Erythroblast (primary cell): ENCODE measurements around the gene FBXL7.

Experiments
- DNase-seq, 2 experiments: peaks; one replicate each; lab custom pipeline; 2025; lab: John Stamatoyannopoulos, UW
- GATA1 ChIP-seq: IDR thresholded peaks from 2 replicates; pipeline ENCODE4 v1.6.1; 2011; ENCODE audit warnings: low read depth, mild to moderate bottlenecking, control low read depth, low read length, moderate library complexity
- POLR2A ChIP-seq: IDR thresholded peaks from 2 replicates; pipeline ENCODE4 v1.6.1; 2011; ENCODE audit warnings: mild to moderate bottlenecking, low read length

Gene FBXL7

GRCh38 chr5:15797116-15797515 is 297.1 kb downstream of the FBXL7 start:
- no peak for DNase-seq
- TF ChIP-seq GATA1 (no peak), POLR2A (no peak)

DNA sequence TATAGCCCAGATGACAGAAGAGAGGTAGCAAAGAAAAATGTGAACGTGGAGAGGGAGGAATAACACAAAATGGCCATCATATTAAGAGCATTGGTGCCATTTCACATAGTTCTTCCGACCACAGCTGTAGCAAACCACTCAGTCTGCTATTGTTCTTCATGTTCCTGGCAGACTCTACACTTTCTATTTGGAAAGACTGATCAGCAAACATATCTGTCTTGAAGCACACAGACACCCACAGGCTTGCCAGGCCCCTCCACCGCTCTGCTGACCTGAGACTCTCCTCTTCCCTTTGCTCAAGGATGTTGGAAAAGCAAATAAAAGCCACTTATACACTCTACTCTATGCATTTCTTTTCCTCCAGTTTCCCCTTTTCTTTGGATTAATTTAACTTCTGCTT is 298.0 kb downstream of the FBXL7 start:
- TF ChIP-seq POLR2A = no peak
- no peak for TF ChIP-seq GATA1
- DNase-seq = no peak

DNA sequence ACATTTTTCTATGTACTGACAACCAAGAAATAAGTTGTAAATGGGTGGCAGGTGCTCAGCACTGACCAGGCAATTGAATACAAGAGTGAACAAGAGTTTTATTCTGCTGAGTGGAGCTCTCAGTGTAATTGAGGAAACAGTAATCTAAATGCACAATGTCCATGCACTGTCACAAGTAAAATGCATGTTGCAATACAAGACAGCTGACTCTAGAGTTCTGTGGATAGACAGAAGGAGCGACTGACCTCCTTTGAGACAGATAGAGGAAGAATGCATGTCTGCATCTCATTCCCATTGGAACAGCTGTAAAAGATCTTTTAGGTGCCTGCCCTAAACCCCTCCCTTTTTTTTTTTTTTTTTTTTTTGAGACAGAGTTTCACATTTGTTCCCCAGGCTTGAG is 299.0 kb downstream of the FBXL7 start:
- TF ChIP-seq GATA1 = no peak
- TF ChIP-seq POLR2A = no peak
- no peak for DNase-seq

DNA sequence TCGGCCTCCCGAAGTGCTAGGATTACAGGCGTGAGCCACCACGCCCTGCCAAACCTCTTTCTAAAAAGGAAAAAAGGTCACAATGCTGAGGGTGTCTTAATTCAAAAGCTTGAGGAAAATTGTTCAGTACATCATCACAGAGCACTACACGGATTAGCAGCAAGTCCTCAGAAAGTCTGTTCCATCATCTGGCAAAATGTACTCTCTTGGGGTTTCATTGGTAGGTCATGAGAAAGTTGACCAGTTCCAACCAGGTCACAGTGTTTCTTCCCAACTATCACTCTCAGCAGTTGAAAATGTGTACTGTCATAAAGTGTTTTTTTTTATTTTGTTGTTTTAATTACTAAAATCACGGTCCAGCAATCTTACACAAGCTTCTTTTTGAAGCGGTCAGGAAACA is 299.6 kb downstream of the FBXL7 start:
- no peak for DNase-seq
- TF ChIP-seq POLR2A (no peak), GATA1 (no peak)

GRCh38 chr5:15803280-15803679 is 303.3 kb downstream of the FBXL7 start:
- no peak for DNase-seq
- TF ChIP-seq POLR2A = no peak
- TF ChIP-seq GATA1 = no peak

GRCh38 chr5:15806613-15807012 is 306.6 kb downstream of the FBXL7 start:
- no peak for DNase-seq
- no peak for TF ChIP-seq POLR2A
- TF ChIP-seq GATA1 = no peak

GRCh38 chr5:15807248-15807647 is 307.3 kb downstream of the FBXL7 start:
- TF ChIP-seq POLR2A = no peak
- no peak for TF ChIP-seq GATA1
- no peak for DNase-seq

GRCh38 chr5:15807871-15808270 is 307.9 kb downstream of the FBXL7 start:
- no peak for DNase-seq
- TF ChIP-seq POLR2A = no peak
- no peak for TF ChIP-seq GATA1

DNA sequence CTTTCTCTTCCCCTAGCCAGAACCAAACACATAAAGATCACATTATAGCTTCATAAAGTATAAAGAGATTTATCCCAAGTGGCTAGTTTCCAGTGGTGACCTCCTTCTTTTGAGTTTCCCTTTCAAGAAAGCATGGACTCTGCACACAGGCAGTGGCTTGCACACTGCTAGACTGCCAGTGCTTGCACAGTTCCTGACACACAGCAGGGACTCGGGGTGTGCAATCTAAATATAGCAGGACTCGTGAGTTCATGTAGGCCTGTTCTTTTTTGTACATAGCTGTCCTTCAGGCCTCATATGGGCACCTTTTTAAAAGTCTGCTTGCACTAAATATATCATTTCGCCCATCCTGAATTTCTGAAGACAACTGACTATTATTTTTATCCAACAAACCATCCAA is 308.6 kb downstream of the FBXL7 start:
- TF ChIP-seq POLR2A (no peak), GATA1 (no peak)
- no peak for DNase-seq

DNA sequence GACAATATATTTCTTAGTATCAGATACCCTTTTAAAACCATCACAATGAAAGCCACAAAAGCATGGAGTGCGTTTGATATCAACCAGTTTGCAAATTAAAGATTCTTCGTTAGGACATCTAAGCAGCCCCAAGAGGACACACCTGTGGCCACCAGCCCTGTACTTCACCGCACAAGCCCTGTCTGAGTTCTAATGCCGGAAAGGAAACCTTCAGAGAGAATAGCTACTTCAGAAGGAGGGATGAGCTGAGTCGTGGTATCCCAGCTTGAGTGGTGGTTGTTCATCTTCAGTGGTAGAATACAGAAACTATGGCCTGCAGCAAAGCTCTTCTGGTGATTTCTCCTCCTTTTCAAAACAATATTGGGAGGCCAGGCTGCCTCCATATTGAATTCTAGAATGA is 319.6 kb downstream of the FBXL7 start:
- TF ChIP-seq GATA1 = no peak
- no peak for TF ChIP-seq POLR2A
- no peak for DNase-seq

DNA sequence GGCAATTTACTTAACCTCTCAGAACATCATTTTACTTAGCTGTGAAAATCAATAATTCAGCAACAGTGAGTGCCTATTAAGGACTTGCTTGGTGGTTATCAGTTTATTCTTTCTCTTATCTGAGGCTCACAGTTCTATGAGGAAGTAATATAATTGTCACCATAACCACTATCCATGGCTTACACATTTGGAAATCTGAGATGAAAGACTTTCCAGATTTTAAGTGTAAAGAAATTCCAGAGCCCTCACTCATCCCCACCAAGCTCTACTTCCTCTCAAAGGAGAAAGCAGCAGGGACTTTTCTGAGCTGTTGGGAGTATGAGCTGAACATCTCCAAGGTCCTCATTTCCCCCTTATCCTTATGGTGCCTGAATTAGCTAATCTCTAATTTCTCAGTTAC is 321.5 kb downstream of the FBXL7 start:
- TF ChIP-seq POLR2A (no peak), GATA1 (no peak)
- DNase-seq = no peak

DNA sequence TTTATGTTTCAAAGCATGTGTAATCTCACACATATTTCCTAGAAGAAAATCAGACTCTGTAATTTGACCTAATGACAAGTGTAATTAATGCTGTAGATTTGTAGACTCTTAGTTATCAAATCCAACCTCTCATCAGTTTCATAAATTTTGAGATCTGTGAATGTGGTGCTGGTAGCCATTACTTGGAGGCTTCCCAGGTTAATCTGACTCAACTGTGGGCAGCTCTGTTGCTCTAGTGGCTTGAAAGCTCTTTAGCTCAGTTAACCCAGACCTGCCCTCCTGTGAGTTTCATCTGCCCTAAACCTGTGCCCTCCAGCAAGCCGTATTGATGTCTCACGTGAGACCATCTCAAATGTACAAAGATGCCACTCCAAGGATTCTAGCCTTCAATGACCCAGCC is 323.4 kb downstream of the FBXL7 start:
- TF ChIP-seq POLR2A (no peak), GATA1 (no peak)
- no peak for DNase-seq

DNA sequence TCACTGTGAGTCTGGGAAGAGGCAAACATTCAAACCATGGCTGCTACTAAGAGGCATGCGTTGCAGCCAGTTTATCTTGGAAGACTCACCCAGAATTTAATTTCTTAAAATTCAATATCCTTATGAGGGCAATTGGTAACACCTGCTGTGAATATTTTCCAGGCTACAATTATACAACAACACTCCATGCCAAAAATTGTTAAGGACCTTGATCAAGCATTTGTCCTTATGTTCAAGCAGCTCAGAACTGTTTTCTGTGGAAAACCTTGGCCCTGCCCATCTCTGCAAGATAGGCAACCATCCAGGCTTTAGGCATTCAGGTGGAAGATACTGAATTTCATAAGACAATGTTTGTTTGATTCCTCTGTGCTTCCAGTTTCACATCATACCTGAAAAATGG is 327.8 kb downstream of the FBXL7 start:
- DNase-seq = no peak
- no peak for TF ChIP-seq POLR2A
- TF ChIP-seq GATA1 = no peak

GRCh38 chr5:15831408-15831807 is 331.4 kb downstream of the FBXL7 start:
- TF ChIP-seq GATA1 = no peak
- no peak for TF ChIP-seq POLR2A
- DNase-seq = no peak

GRCh38 chr5:15833365-15833764 is 333.4 kb downstream of the FBXL7 start:
- no peak for DNase-seq
- TF ChIP-seq POLR2A (no peak), GATA1 (no peak)

DNA sequence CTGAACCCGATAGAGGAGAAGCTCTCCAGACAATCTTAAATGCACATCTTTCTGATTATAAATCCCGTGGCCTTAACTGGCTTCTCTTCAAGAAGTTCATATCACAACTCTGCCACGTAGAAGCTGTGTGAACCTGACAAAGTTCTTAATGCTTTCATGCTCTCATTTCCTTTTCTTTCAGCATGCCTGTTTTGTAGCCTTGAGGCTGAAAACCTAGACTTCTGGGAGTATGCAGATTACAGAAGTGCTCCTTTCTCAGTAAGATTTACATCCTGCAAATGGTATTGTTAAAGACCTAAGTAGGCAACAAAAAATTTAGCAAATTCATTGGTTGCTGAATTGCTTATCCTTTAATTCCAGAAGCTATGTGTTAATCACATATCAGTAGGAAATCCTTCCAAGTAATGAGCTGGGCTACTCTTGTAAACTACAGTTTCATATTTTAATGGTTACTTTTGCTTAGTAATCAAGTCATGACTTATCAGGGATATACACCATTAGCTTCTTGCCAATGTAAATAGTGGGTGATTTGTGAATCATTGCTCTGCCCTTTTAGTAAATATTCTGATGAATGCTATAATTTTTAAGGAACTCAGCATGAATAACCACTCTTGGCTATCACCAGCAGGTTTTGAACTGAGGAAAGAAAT is 334.7 kb downstream of the FBXL7 start:
- TF ChIP-seq GATA1 = no peak
- no peak for TF ChIP-seq POLR2A
- DNase-seq = no peak
